Measurements from ENCODE around the gene KIR2DL3. TPM values are rescaled to one million over a fixed set of nuclear protein-coding genes. Genes with fewer than 3 reads are reported as not detected.
"Not testable (repeated sequence)": the region's sequence is repeated elsewhere in the genome, so short reads cannot be mapped to it uniquely, and the experiment has no call there.

KIR2DL3 gene
- total RNA-seq, 3 donors from 2014 or later (not counting 1 experiment from before 2014, with no cell fraction given): 40.7 to 57.3 (median 54.1) TPM

DNA sequence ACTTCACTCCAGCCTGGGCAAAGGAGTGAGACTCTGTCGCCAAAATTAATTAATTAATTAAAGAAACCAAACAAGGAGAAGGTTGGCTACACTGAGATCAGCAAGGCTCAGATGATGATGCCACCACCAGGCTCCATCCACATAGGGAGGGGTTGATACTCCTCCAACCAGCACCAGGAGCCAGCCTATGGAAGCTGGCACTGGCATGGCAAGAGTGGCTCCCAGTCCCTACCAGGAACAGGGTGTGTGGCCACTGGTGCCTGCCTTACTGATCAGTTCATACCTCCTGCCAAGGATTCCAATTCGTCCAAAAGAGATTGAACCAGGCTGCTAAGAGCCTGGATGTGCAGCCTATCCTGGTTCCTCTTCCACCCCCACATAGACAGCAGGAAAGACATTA, 34.4 kb downstream of the KIR2DL3 start:
- H3K36me3 ChIP-seq (ENCODE audit: control insufficient read depth, insufficient read depth, low read length); DNase-seq; H3K4me3 Mint-ChIP-seq; intact Hi-C loops (cut with micrococcal nuclease); H3K9me3 ChIP-seq (ENCODE audit: control insufficient read depth, insufficient read depth, low read length); H3K27ac ChIP-seq (ENCODE audit: low read length); H3K27me3 Mint-ChIP-seq (ENCODE audit: low read depth in 2 of 2); H3K36me3 Mint-ChIP-seq; H3K9me3 Mint-ChIP-seq; H3K4me3 ChIP-seq (ENCODE audit: low read length); ATAC-seq; H3K27me3 ChIP-seq (ENCODE audit: control insufficient read depth, insufficient read depth, low read length): not testable (repeated sequence)
- Mint-ChIP-seq H3K4me1 (peaks cover 48 to 64% of the 10 kb centered on the region in 2 donors), H3K27ac (peak overlapping the region in 1 of 2 donors; percentile 76)
- 70% methylated on average over 2 of the region's 2 CpGs for WGBS (ENCODE audit: insufficient coverage)
- peaks cover 34% of the 10 kb centered on the region for H3K4me1 ChIP-seq (ENCODE audit: control insufficient read depth, insufficient read depth, low read length)

DNA sequence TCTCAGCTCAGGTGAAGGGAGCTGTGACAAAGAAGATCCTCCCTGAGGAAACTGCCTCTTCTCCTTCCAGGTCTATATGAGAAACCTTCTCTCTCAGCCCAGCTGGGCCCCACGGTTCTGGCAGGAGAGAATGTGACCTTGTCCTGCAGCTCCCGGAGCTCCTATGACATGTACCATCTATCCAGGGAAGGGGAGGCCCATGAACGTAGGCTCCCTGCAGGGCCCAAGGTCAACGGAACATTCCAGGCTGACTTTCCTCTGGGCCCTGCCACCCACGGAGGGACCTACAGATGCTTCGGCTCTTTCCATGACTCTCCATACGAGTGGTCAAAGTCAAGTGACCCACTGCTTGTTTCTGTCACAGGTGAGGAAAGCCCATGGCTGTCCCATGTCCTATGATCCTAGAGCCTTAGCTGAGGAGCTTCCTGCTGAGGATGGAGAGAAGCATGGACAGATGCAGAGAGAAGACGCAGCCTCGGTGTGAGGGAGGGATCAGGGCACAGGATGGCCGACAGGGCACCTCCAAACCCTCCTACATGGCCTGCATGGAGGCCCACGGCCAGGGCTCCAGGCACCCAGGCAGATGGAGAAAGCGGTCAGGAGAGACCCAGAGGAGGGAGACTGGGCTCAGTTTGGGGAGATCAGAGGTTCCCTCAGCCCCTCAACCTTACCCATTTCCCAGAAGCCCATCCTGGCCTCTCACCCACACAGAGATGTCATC, 36.9 kb downstream of the KIR2DL3 start:
- H3K9me3 ChIP-seq (ENCODE audit: control insufficient read depth, insufficient read depth, low read length); H3K4me3 ChIP-seq (ENCODE audit: low read length); ATAC-seq; H3K36me3 ChIP-seq (ENCODE audit: control insufficient read depth, insufficient read depth, low read length); H3K36me3 Mint-ChIP-seq; H3K4me3 Mint-ChIP-seq; H3K27me3 ChIP-seq (ENCODE audit: control insufficient read depth, insufficient read depth, low read length); H3K9me3 Mint-ChIP-seq; intact Hi-C loops (cut with micrococcal nuclease); H3K27ac ChIP-seq (ENCODE audit: low read length); DNase-seq: not testable (repeated sequence)
- H3K4me1 Mint-ChIP-seq: peaks cover 38 to 48% of the 10 kb centered on the region in 2 donors
- H3K27me3 Mint-ChIP-seq (ENCODE audit: low read depth in 2 of 2): peaks cover 0 to 13% of the 10 kb centered on the region in 2 donors
- peak overlapping the region in 1 of 2 donors; percentile 2 for H3K27ac Mint-ChIP-seq
- H3K4me1 ChIP-seq (ENCODE audit: control insufficient read depth, insufficient read depth, low read length): peaks cover 27% of the 10 kb centered on the region
- WGBS (ENCODE audit: insufficient coverage): 79% methylated on average over 12 of the region's 12 CpGs

DNA sequence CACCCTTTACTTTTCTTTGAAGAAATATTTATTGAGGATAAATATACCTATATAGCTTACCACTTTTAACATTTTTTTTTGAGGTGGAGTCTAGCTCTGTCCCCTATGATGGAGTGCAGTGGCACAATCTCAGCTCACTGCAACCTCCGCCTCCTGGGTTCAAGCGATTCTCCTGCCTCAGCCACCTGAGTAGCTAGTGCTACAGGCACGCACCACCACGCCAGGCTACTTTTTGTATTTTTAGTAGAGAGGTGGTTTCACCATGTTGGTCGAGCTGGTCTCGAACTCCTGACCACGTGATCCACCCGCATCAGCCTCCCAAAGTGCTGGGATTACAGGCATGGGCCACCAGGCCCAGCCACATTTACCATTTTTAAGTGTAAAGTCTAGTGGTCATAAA, 37.5 kb downstream of the KIR2DL3 start:
- ATAC-seq; H3K27me3 ChIP-seq (ENCODE audit: control insufficient read depth, insufficient read depth, low read length); intact Hi-C loops (cut with micrococcal nuclease); H3K9me3 ChIP-seq (ENCODE audit: control insufficient read depth, insufficient read depth, low read length); H3K36me3 Mint-ChIP-seq; H3K4me3 Mint-ChIP-seq; H3K4me3 ChIP-seq (ENCODE audit: low read length); DNase-seq; H3K36me3 ChIP-seq (ENCODE audit: control insufficient read depth, insufficient read depth, low read length); H3K27ac ChIP-seq (ENCODE audit: low read length); H3K9me3 Mint-ChIP-seq: not testable (repeated sequence)
- H3K4me1 Mint-ChIP-seq: peaks cover 32 to 43% of the 10 kb centered on the region in 2 donors
- 79% methylated on average over 8 of the region's 8 CpGs for WGBS (ENCODE audit: insufficient coverage)
- H3K4me1 ChIP-seq (ENCODE audit: control insufficient read depth, insufficient read depth, low read length): peaks cover 21% of the 10 kb centered on the region
- peak overlapping the region in 1 of 2 donors; percentile 15 for H3K27ac Mint-ChIP-seq
- peaks cover 0 to 13% of the 10 kb centered on the region in 2 donors for H3K27me3 Mint-ChIP-seq (ENCODE audit: low read depth in 2 of 2)

DNA sequence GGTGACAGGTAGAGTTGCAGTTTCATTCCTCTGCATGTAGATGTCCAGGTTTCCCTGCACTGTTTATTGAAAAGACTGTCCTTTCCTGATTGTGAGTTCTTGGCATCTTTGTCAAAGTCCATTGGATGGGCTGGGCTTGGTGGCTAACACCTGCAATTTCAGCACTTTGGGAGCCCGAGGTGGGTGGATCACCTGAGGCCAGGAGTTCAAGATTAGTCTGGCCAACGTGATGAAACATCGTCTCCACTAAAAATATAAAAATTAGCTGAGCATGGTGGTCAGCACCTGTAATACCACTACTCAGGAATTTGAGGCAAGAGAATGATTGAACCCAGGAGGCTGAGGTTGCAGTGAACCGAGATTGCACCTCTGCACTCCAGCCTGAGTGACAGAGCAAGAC, 39.5 kb downstream of the KIR2DL3 start:
- H3K27me3 ChIP-seq (ENCODE audit: control insufficient read depth, insufficient read depth, low read length); H3K27ac ChIP-seq (ENCODE audit: low read length); H3K4me3 Mint-ChIP-seq; H3K4me1 ChIP-seq (ENCODE audit: control insufficient read depth, insufficient read depth, low read length); intact Hi-C loops (cut with micrococcal nuclease); H3K36me3 ChIP-seq (ENCODE audit: control insufficient read depth, insufficient read depth, low read length); ATAC-seq; H3K4me3 ChIP-seq (ENCODE audit: low read length); DNase-seq; H3K9me3 ChIP-seq (ENCODE audit: control insufficient read depth, insufficient read depth, low read length); H3K9me3 Mint-ChIP-seq; H3K27ac Mint-ChIP-seq; H3K36me3 Mint-ChIP-seq: not testable (repeated sequence)
- WGBS (ENCODE audit: insufficient coverage): 76% methylated on average over 2 of the region's 4 CpGs
- Mint-ChIP-seq H3K4me1 (peaks cover 13 to 36% of the 10 kb centered on the region in 2 donors), H3K27me3 (ENCODE audit: low read depth in 2 of 2) (peaks cover 0 to 14% of the 10 kb centered on the region in 2 donors)

DNA sequence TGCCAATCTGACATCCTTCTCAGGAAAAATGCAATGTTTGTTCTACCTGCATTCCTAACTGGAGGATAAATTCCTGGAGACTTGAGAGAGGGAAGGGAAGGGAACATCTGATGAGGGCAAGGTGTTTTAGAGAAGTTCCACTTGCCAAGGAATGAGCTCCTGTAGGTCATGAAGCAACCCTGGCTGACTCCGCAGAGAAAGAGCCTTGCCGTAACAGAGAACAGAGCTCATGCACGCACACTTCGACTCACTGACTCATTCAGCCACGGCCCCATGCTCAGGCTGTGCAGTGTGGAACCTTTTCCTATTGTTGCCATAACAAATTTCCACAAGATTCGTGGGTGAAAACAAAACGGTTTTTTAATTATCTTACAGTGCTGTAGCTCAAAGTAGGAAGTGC, 40.6 kb downstream of the KIR2DL3 start:
- Mint-ChIP-seq H3K27me3 (ENCODE audit: low read depth in 2 of 2) (peaks cover under 1 to 15% of the 10 kb centered on the region in 2 donors), H3K4me1 (peaks cover 6 to 27% of the 10 kb centered on the region in 2 donors)
- H3K4me1 ChIP-seq (ENCODE audit: control insufficient read depth, insufficient read depth, low read length); H3K4me3 Mint-ChIP-seq; H3K27ac Mint-ChIP-seq; DNase-seq; H3K36me3 Mint-ChIP-seq; H3K9me3 Mint-ChIP-seq; intact Hi-C loops (cut with micrococcal nuclease); ATAC-seq; H3K4me3 ChIP-seq (ENCODE audit: low read length); H3K27me3 ChIP-seq (ENCODE audit: control insufficient read depth, insufficient read depth, low read length); H3K27ac ChIP-seq (ENCODE audit: low read length); H3K36me3 ChIP-seq (ENCODE audit: control insufficient read depth, insufficient read depth, low read length); H3K9me3 ChIP-seq (ENCODE audit: control insufficient read depth, insufficient read depth, low read length): not testable (repeated sequence)
- 90% methylated on average over 5 of the region's 7 CpGs for WGBS (ENCODE audit: insufficient coverage)

DNA sequence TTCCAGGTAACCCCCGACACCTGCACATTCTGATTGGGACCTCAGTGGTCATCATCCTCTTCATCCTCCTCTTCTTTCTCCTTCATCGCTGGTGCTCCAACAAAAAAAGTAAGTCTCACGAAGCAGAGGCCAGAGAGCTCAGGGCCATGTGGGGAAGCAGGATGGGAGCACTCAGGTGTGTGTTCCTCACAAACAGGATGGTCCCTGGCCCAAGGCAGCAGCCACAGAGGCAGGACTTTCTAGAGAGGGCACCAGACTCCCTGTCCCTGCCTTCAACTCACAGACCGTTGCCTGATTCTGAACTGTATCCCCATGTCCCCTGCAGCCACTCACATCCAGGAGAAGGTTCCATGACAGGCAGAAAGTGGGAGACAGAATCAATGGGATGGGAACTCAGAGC, 44.6 kb downstream of the KIR2DL3 start:
- Mint-ChIP-seq H3K4me1 (peaks cover 5 to 11% of the 10 kb centered on the region in 2 donors), H3K27me3 (ENCODE audit: low read depth in 2 of 2) (peaks cover 7 to 15% of the 10 kb centered on the region in 2 donors)
- H3K9me3 Mint-ChIP-seq; H3K27ac Mint-ChIP-seq; H3K9me3 ChIP-seq (ENCODE audit: control insufficient read depth, insufficient read depth, low read length); H3K36me3 ChIP-seq (ENCODE audit: control insufficient read depth, insufficient read depth, low read length); intact Hi-C loops (cut with micrococcal nuclease); H3K36me3 Mint-ChIP-seq; H3K27ac ChIP-seq (ENCODE audit: low read length); H3K27me3 ChIP-seq (ENCODE audit: control insufficient read depth, insufficient read depth, low read length); H3K4me3 Mint-ChIP-seq; DNase-seq; H3K4me1 ChIP-seq (ENCODE audit: control insufficient read depth, insufficient read depth, low read length); ATAC-seq; H3K4me3 ChIP-seq (ENCODE audit: low read length): not testable (repeated sequence)
- WGBS (ENCODE audit: insufficient coverage): 78% methylated on average over 4 of the region's 4 CpGs

DNA sequence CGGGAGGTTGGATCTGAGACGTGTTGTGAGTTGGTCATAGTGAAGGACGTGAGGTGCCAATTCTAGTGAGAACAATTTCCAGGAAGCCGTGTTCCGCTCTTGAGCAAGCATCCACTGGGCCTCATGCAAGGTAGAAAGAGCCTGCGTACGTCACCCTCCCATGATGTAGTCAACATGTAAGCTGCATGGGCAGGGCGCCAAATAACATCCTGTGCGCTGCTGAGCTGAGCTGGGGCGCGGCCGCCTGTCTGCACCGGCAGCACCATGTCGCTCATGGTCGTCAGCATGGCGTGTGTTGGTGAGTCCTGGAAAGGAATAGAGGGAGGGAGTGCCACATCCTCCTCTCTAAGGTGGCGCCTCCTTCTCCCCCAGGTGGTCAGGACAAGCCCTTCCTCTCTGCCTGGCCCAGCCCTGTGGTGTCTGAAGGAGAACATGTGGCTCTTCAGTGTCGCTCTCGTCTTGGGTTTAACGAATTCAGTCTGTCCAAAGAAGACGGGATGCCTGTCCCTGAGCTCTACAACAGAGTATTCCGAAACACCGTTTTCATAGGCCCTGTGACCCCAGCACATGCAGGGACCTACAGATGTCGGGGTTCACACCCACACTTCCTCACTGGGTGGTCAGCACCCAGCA, 47.9 kb downstream of the KIR2DL3 start:
- H3K4me3 ChIP-seq (ENCODE audit: low read length); H3K27ac ChIP-seq (ENCODE audit: low read length); H3K4me1 ChIP-seq (ENCODE audit: control insufficient read depth, insufficient read depth, low read length); H3K9me3 ChIP-seq (ENCODE audit: control insufficient read depth, insufficient read depth, low read length); H3K36me3 Mint-ChIP-seq; intact Hi-C loops (cut with micrococcal nuclease); H3K27me3 ChIP-seq (ENCODE audit: control insufficient read depth, insufficient read depth, low read length); H3K9me3 Mint-ChIP-seq; DNase-seq; H3K36me3 ChIP-seq (ENCODE audit: control insufficient read depth, insufficient read depth, low read length): not testable (repeated sequence)
- peak in 1 of 3 donors; percentile 64 for ATAC-seq
- peaks cover 7 to 10% of the 10 kb centered on the region in 2 donors for H3K27me3 Mint-ChIP-seq (ENCODE audit: low read depth in 2 of 2)
- peaks cover 5 to 23% of the 10 kb centered on the region in 2 donors for H3K4me1 Mint-ChIP-seq
- peak overlapping the region; percentile 14 for H3K4me3 Mint-ChIP-seq
- 86% methylated on average over 24 of the region's 24 CpGs for WGBS (ENCODE audit: insufficient coverage)
- H3K27ac Mint-ChIP-seq: peak overlapping the region in 1 of 2 donors; percentile 47
